ENCODE results near the gene CA4. TPM values are rescaled to one million over a fixed set of nuclear protein-coding genes. Genes with fewer than 3 reads are reported as not detected.

Gene CA4
- total and polyA plus RNA-seq, 2 of the 8 experiments (the other 6 are each of a cell fraction or from before 2014, with no cell fraction given), result 3.6 to 4.2 TPM

DNA sequence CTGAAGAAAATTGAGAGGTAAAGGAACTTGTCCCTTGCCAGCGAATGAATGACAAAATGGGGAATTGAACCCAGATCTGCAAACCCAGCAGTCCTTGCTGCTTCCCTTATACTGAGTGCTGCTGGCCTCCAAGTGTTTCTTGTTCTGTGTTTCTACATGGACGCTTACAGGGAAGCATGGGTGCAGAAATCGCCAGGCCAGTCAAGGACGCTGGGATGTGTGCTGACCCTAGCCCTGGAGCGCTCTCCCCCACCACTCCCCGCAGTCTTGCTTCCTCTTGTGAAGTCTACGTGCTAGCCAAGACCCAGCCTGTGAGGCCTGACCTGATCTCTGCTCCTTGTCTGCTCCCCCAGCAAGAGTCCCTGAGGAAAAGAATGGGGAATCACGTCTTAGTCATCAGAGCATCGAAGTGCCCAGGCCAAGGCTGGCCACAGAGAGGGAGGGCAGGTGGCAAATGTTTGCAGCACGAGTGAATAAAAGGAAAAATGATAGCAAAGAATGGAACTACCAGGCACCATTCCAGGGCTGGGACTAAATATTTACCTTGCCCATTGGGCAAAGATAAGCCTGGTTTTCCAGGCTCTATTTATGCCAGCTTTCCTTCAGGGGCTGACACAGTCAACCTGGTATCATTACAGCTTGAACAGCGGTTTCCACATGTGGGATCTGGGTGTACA lies 17.4 kb downstream of the CA4 start (continued):
- TF ChIP-seq, protein P1, sequence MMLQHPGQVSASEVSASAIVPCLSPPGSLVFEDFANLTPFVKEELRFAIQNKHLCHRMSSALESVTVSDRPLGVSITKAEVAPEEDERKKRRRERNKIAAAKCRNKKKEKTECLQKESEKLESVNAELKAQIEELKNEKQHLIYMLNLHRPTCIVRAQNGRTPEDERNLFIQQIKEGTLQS (IDR thresholded peaks at IDR 0.05; ENCODE audit: insufficient read depth, low read depth, low read length), result no peak
